ENCODE results near the gene CGREF1. TPM values are rescaled to one million over a fixed set of nuclear protein-coding genes. Genes with fewer than 3 reads are reported as not detected.

Gene CGREF1
- total and polyA plus RNA-seq, 7 experiments from 2014 or later, result 0.34 to 3.5 (median 0.52) TPM; not detected in 1

DNA sequence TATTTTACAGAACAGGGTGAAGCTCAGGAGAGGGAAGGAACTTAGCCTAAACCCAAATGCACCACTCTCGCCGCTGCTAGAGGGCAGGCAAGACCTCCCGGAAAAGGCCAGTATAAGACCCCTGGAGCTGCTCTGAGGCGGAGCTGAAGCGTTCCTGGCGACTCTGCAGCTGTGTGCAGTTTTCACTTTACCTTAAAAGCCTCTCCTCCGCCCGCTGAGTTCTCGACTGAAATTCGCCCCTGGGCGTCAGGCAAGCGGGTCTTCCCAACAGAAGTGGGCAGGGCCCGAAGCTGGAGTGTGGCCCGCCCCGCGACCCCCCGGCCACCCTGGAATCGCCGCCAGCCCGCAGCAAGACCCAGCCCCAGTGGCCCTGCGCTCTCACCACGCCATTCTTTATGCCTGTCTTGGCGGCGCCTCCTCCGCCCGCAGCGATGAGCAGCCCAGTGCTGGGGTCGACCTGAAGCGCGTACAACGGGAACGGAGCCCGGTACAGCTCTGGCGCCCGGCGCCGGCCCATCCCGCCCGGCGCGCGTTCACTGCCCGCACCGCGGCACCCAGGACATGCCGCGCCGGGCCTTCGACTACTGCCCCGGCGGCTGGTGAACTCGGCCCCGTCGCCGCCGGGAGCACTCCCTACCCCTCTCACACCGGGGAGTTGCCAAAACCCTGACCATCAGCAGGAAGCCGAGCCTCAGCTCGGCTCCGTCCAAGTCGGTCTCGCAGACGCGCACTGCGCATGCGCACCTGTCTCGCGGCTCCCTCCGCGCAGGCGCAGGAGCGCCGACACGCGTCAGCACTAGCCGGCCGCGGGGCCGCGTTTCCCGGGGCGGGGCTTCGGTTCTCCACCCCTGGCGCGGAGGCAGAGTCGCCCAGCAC is 15.2 kb upstream of the CGREF1 start, which contains the start of gene PREB:
Gene PREB, minus strand, starts transcription at position 732 of the 876 bp plus-strand sequence. Its CDS starts 215 bp downstream, at position 517.
- peak within 1 kb of the TSS; percentile 96 for H3K4me3 ChIP-seq (ENCODE audit: low read length)
- peaks cover 0 to 11% (median 4%) of the 10 kb centered on the region in 5 donors for H3K36me3 Mint-ChIP-seq
- peaks cover 0 to 6% (median 0%) of the 10 kb centered on the region in 5 donors for H3K27me3 Mint-ChIP-seq
- peak within 1 kb of the TSS; percentile 88 to 99 (median 97) for H3K27ac Mint-ChIP-seq
- intact Hi-C loops (cut with micrococcal nuclease), result loop anchor here (1.0 to 5.0 kb wide), 16 partner anchors 11 to 355 kb away; partner anchors contain the start of genes ABHD1 (in 2 of the 2), ATRAID (in 2 of the 2), EIF2B4 (in 2 of the 2) and KHK (in 2 of the 2)
- H3K27ac ChIP-seq (ENCODE audit: low read depth, low read length), result peak within 1 kb of the TSS; percentile 97
- DNase-seq, result peak; percentile 92 to 100 (median 97)
- peak within 1 kb of the TSS; percentile 88 to 97 (median 92) for H3K4me3 Mint-ChIP-seq
- peaks cover 0 to 40% (median 0%) of the 10 kb centered on the region in 3 experiments for H3K36me3 ChIP-seq (ENCODE audit: control insufficient read depth in 2 of 3, insufficient read depth in 3 of 3, low read length in 3 of 3)
- H3K27me3 ChIP-seq (ENCODE audit: control insufficient read depth in 2 of 2, insufficient read depth in 2 of 2, low read length in 2 of 2), result no peaks in the 10 kb centered on the region
- peaks cover 0 to 4% (median 0%) of the 10 kb centered on the region in 11 donors for H3K9me3 Mint-ChIP-seq
- peak; percentile 97 for ATAC-seq
- H3K4me1 ChIP-seq (ENCODE audit: control insufficient read depth in 2 of 2, insufficient read depth in 2 of 2, low read length in 2 of 2), result peaks cover 12 to 13% of the 10 kb centered on the region in 2 donors
- ChIA-PET POLR2A (interaction anchor here (0.7 to 5.3 kb wide), 11 partner anchors 10 to 294 kb away, joined by 3 to 49 read pairs (median 4); partner anchors contain the start of genes ABHD1, AGBL5, ATRAID and NRBP1), CTCF (interaction anchor here (1.0 to 1.5 kb wide), 3 partner anchors 11 to 145 kb away, joined by 3 to 4 read pairs (median 4); partner anchors contain the start of gene ABHD1)
- no peaks in the 10 kb centered on the region for H3K9me3 ChIP-seq (ENCODE audit: control insufficient read depth in 2 of 3, low read length in 3 of 3)
- peaks cover 10 to 32% (median 21%) of the 10 kb centered on the region in 7 donors for H3K4me1 Mint-ChIP-seq

DNA sequence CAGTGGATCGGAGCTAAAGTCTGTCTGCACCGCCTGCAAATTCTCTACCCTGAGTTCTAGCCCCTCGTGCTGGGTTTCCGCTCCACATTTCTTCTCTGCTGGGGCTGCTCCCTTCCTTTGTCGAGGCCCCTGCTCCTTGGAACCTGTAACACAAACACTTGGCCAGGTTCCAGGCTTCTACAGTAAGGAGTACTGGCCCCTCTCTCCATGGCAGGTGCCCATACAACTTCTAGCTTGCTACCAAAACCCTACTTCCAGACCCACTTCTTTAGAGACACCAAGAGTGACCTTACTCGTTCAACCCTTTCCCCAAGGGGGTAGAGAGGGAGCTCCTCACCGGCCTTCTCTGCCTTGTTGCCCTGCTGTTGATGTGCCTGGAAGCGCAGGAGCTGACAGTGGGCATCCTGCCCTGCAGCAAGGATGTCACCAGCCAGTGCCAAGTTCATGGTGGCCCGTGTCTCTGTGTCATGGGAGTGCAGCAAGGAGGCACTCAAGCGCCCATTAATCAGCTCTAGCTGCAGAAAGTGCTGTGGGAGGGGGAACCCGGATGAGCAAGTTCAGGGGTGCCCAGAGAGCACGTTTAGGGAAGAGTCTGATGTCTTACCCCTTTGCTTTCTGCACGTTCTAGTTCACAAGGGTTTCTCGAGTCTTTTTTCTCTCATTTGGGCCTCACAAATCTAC is 14.4 kb upstream of the CGREF1 start:
- Histone ChIP-seq H3K4me1 (ENCODE audit: control insufficient read depth in 2 of 2, insufficient read depth in 2 of 2, low read length in 2 of 2) (peaks cover 12 to 13% of the 10 kb centered on the region in 2 donors), H3K9me3 (ENCODE audit: control insufficient read depth in 2 of 3, low read length in 3 of 3) (no peaks in the 10 kb centered on the region), H3K4me3 (ENCODE audit: low read length) (peak overlapping the region; percentile 96), H3K27ac (ENCODE audit: low read depth, low read length) (peak overlapping the region; percentile 97), H3K36me3 (ENCODE audit: control insufficient read depth in 2 of 3, insufficient read depth in 3 of 3, low read length in 3 of 3) (peaks cover 0 to 40% (median 0%) of the 10 kb centered on the region in 3 experiments), H3K27me3 (ENCODE audit: control insufficient read depth in 2 of 2, insufficient read depth in 2 of 2, low read length in 2 of 2) (no peaks in the 10 kb centered on the region)
- H3K36me3 Mint-ChIP-seq, result peaks cover 0 to 11% (median 4%) of the 10 kb centered on the region in 5 donors
- peaks cover 0 to 4% (median 0%) of the 10 kb centered on the region in 11 donors for H3K9me3 Mint-ChIP-seq
- peaks cover 10 to 32% (median 21%) of the 10 kb centered on the region in 7 donors for H3K4me1 Mint-ChIP-seq
- ChIA-PET CTCF (interaction anchor here (1.3 to 1.5 kb wide), 2 partner anchors 10 to 146 kb away, joined by 3 to 4 read pairs; partner anchors contain the start of gene ABHD1), POLR2A (interaction anchor here (1.0 to 5.3 kb wide), 8 partner anchors 9 to 82 kb away, joined by 3 to 49 read pairs (median 5); partner anchors contain the start of genes ABHD1, AGBL5, ATRAID and SLC5A6)
- peak overlapping the region; percentile 88 to 97 (median 92) for H3K4me3 Mint-ChIP-seq
- peaks cover 0 to 2% (median 0%) of the 10 kb centered on the region in 5 donors for H3K27me3 Mint-ChIP-seq
- no peak for ATAC-seq
- intact Hi-C loops (cut with micrococcal nuclease), result loop anchor here in 1 of 2 donors (5.0 kb wide), 1 partner anchor 346 kb away; the partner anchor contains the start of gene CENPA
- DNase-seq, result peak in 3 of 9 donors; percentile 14 to 35 (median 16)
- H3K27ac Mint-ChIP-seq, result peak overlapping the region; percentile 73 to 97 (median 89)

DNA sequence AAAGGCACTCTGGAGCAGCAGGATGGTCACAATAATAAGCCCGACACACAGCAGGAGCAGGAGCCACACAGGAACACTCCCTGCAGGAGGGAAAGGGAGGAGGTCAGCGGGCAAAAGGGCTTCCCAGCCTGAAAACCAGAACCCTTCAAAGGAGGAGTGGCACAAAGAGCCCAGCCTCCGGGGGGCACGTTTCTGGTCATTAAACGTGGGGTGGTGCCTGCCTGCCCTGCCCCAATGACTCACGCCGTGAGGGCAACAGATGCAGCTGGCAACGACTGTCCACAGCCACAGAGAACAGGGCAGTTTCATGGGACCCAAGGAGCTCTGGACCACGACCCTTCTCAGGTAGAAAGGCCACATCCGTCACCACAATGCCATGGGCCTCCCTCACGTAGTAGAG is 12.5 kb upstream of the CGREF1 start:
- Mint-ChIP-seq H3K36me3 (peaks cover 0 to 11% (median 4%) of the 10 kb centered on the region in 5 donors), H3K9me3 (peaks cover 0 to 4% (median 0%) of the 10 kb centered on the region in 11 donors), H3K27me3 (no peaks in the 10 kb centered on the region), H3K4me1 (peaks cover 10 to 32% (median 21%) of the 10 kb centered on the region in 7 donors), H3K27ac (no peak overlapping the region), H3K4me3 (peak overlapping the region in 6 of 10 donors; percentile 4 to 88 (median 43))
- no peak overlapping the region for H3K4me3 ChIP-seq (ENCODE audit: low read length)
- DNase-seq (no peak), ATAC-seq (no peak)
- ChIA-PET POLR2A (interaction anchor here (5.3 kb wide), 1 partner anchor 7 kb away, joined by 49 read pairs; the partner anchor contains the start of gene ABHD1), CTCF (no interaction called here)
- peaks cover 12 to 13% of the 10 kb centered on the region in 2 donors for H3K4me1 ChIP-seq (ENCODE audit: control insufficient read depth in 2 of 2, insufficient read depth in 2 of 2, low read length in 2 of 2)
- no peak overlapping the region for H3K27ac ChIP-seq (ENCODE audit: low read depth, low read length)
- no peaks in the 10 kb centered on the region for H3K27me3 ChIP-seq (ENCODE audit: control insufficient read depth in 2 of 2, insufficient read depth in 2 of 2, low read length in 2 of 2)
- intact Hi-C loops (cut with micrococcal nuclease), result loop anchor here in 1 of 2 donors (5.0 kb wide), 1 partner anchor 344 kb away; the partner anchor contains the start of gene CENPA
- peaks cover 0 to 40% (median 0%) of the 10 kb centered on the region in 3 experiments for H3K36me3 ChIP-seq (ENCODE audit: control insufficient read depth in 2 of 3, insufficient read depth in 3 of 3, low read length in 3 of 3)
- H3K9me3 ChIP-seq (ENCODE audit: control insufficient read depth in 2 of 3, low read length in 3 of 3), result no peaks in the 10 kb centered on the region

DNA sequence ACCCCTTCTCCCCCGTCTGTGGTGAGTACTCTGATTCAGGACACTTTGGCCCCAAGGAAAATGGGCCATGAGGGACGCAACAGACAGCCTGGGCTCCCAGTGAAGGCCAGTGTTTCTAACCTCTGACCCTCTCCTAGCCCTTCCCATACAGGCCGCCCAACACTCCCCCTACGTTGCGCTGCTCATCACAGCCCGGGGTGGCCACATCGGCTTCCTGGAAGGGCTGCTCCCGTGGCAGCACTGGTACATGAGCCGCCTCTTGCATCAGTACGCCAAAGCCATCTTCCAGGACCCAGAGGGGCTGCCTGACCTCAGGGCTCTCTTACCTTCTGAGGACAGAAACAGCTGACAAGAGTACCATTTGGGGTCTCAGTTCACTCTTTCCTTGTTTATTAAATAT is 11.5 kb upstream of the CGREF1 start:
- Histone ChIP-seq H3K4me1 (ENCODE audit: control insufficient read depth in 2 of 2, insufficient read depth in 2 of 2, low read length in 2 of 2) (peaks cover 12 to 13% of the 10 kb centered on the region in 2 donors), H3K4me3 (ENCODE audit: low read length) (no peak overlapping the region), H3K36me3 (ENCODE audit: control insufficient read depth in 2 of 3, insufficient read depth in 3 of 3, low read length in 3 of 3) (peaks cover 0 to 40% (median 0%) of the 10 kb centered on the region in 3 experiments), H3K9me3 (ENCODE audit: control insufficient read depth in 2 of 3, low read length in 3 of 3) (no peaks in the 10 kb centered on the region), H3K27ac (ENCODE audit: low read depth, low read length) (no peak overlapping the region), H3K27me3 (ENCODE audit: control insufficient read depth in 2 of 2, insufficient read depth in 2 of 2, low read length in 2 of 2) (no peaks in the 10 kb centered on the region)
- peaks cover 0 to 4% (median 0%) of the 10 kb centered on the region in 11 donors for H3K9me3 Mint-ChIP-seq
- H3K4me3 Mint-ChIP-seq, result no peak overlapping the region
- DNase-seq (no peak), ATAC-seq (no peak)
- H3K27ac Mint-ChIP-seq, result peak overlapping the region in 2 of 9 donors; percentile 33 to 62
- H3K36me3 Mint-ChIP-seq, result peaks cover 0 to 11% (median 4%) of the 10 kb centered on the region in 5 donors
- intact Hi-C loops (cut with micrococcal nuclease), result loop anchor here in 1 of 2 donors (5.0 kb wide), 1 partner anchor 343 kb away; the partner anchor contains the start of gene CENPA
- no peaks in the 10 kb centered on the region for H3K27me3 Mint-ChIP-seq
- peaks cover 10 to 31% (median 21%) of the 10 kb centered on the region in 7 donors for H3K4me1 Mint-ChIP-seq
- POLR2A ChIA-PET, result no interaction called here
- CTCF ChIA-PET, result no interaction called here

DNA sequence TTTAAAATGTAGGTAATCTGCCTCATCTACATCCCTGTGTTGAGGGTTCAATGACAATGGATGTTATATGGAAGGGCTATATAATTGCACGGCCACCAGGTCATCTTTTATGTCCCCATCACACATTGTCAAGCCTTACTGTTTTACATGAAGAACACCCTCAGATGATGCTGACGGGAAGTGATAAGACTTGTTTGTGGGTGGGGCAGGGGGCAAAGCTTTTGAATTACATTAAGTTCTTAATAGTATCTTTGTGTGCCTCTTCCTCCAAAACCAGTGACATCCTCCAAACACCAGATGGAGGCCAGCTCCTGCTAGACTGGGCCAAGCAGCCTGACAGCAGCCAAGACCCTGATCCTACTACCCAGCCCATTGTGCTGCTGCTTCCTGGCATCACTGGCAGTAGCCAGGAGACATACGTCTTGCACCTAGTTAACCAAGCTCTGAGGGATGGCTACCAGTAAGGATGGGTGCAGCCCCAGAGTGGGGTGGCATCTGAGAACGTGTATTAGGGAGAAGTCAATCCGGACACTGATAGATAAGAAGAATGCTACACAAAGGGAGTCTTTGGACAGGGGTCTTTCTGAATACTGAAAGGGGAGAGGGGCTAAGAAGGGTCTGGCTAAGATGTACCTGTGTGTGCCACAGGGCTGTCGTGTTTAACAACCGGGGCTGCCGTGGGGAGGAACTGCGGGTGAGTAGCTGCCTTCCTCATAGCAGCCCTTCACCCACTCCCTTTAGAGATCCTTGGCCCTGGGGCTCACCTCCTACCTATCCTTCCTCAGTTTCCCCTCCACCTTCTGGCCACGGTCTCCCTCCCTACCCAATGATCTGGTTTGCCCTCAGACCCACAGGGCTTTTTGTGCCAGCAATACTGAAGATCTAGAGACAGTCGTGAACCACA is 10.0 kb upstream of the CGREF1 start:
- Histone ChIP-seq H3K9me3 (ENCODE audit: control insufficient read depth in 2 of 3, low read length in 3 of 3) (no peaks in the 10 kb centered on the region), H3K27me3 (ENCODE audit: control insufficient read depth in 2 of 2, insufficient read depth in 2 of 2, low read length in 2 of 2) (no peaks in the 10 kb centered on the region), H3K4me1 (ENCODE audit: control insufficient read depth in 2 of 2, insufficient read depth in 2 of 2, low read length in 2 of 2) (peaks cover 13 to 15% of the 10 kb centered on the region in 2 donors), H3K36me3 (ENCODE audit: control insufficient read depth in 2 of 3, insufficient read depth in 3 of 3, low read length in 3 of 3) (peaks cover 0 to 35% (median 0%) of the 10 kb centered on the region in 3 experiments), H3K4me3 (ENCODE audit: low read length) (no peak overlapping the region), H3K27ac (ENCODE audit: low read depth, low read length) (no peak overlapping the region)
- intact Hi-C loops (cut with micrococcal nuclease), result no loop called here
- DNase-seq, result no peak
- ChIA-PET POLR2A (no interaction called here), CTCF (no interaction called here)
- Mint-ChIP-seq H3K36me3 (peaks cover 0 to 10% (median 0%) of the 10 kb centered on the region in 5 donors), H3K27ac (peak overlapping the region in 5 of 9 donors; percentile 9 to 68 (median 46)), H3K27me3 (no peaks in the 10 kb centered on the region), H3K4me3 (peak overlapping the region in 1 of 10 donors; percentile 12), H3K4me1 (peaks cover 10 to 28% (median 20%) of the 10 kb centered on the region in 7 donors), H3K9me3 (peaks cover 0 to 1% (median 0%) of the 10 kb centered on the region in 11 donors)
- ATAC-seq, result no peak

Data from naive thymus-derived CD4-positive, alpha-beta T cell (primary cell).